ENCODE results near the gene HAPLN2. TPM values are rescaled to one million over a fixed set of nuclear protein-coding genes. Genes with fewer than 3 reads are reported as not detected.

The HAPLN2 gene
- total RNA-seq, 4 donors from 2014 or later: 0.55 to 1.9 TPM; not detected in 2

GRCh38 chr1:156612666-156613065 lies 6.5 kb upstream of the HAPLN2 start:
- in situ Hi-C loops (cut with MboI; ENCODE audit: low pct_ligation_motif_present in 1 of 4, low pct_unique_long_range_greater_than_20kb in 1 of 4, low sequenced_read_pairs in 3 of 4) (loop anchor here in 1 of 4 donors (25.0 kb wide), 1 partner anchor 225 kb away; no protein-coding TSS in a partner anchor), intact Hi-C loops (cut with DNase I; ENCODE audit: low total_unique reads) (loop anchor here (10.0 kb wide), 1 partner anchor 218 kb away; no protein-coding TSS in a partner anchor)
- Histone ChIP-seq H3K4me3 (no peak overlapping the region), H3K9me3 (no peaks in the 10 kb centered on the region), H3K27ac (no peak overlapping the region), H3K36me3 (no peaks in the 10 kb centered on the region), H3K27me3 (peaks cover 46% of the 10 kb centered on the region), H3K4me1 (peaks cover 0 to 12% (median 4%) of the 10 kb centered on the region in 4 donors)
- no peak for DNase-seq
- TF ChIP-seq EP300 (IDR thresholded peaks at IDR 0.05; ENCODE audit: low read depth): no peak
- no peak for TF ChIP-seq POLR2A (IDR thresholded peaks at IDR 0.05)
- no peak for TF ChIP-seq POLR2AphosphoS5 (IDR thresholded peaks at IDR 0.05)
- no peak for TF ChIP-seq CTCF (IDR thresholded peaks at IDR 0.05)
- 70% methylated on average over 3 of the region's 3 CpGs; no CpG with 5 or more reads in 1 of the 2 donors for WGBS, 2 donors (ENCODE audit: low coverage in 1 of 2)

- H3K9me3 ChIP-seq: no peaks in the 10 kb centered on the region
- in situ Hi-C loops (cut with MboI; ENCODE audit: low pct_ligation_motif_present in 1 of 4, low pct_unique_long_range_greater_than_20kb in 1 of 4, low sequenced_read_pairs in 3 of 4) (loop anchor here in 1 of 4 donors (25.0 kb wide), 1 partner anchor 229 kb away; no protein-coding TSS in a partner anchor), intact Hi-C loops (cut with DNase I; ENCODE audit: low total_unique reads) (loop anchor here (10.0 kb wide), 1 partner anchor 221 kb away; no protein-coding TSS in a partner anchor)
- H3K4me3 ChIP-seq: no peak overlapping the region
- DNase-seq: no peak
- WGBS, 2 donors (ENCODE audit: low coverage in 1 of 2): 41 to 60% methylated on average over 3 to 4 of the region's 4 CpGs
- peaks cover 0 to 9% (median 4%) of the 10 kb centered on the region in 4 donors for H3K4me1 ChIP-seq
- peaks cover 58% of the 10 kb centered on the region for H3K27me3 ChIP-seq
- TF ChIP-seq POLR2A (IDR thresholded peaks at IDR 0.05) (no peak), POLR2AphosphoS5 (IDR thresholded peaks at IDR 0.05) (no peak)
- H3K36me3 ChIP-seq: no peaks in the 10 kb centered on the region
- peak overlapping the region; percentile 9 to 73 (median 58) for H3K27ac ChIP-seq
These were observed 3.3 kb upstream of the HAPLN2 start for GRCh38 chr1:156615946-156616345.

- WGBS, 2 donors (ENCODE audit: low coverage in 1 of 2): 10% methylated on average over 5 of the region's 5 CpGs; no CpG with 5 or more reads in 1 of the 2 donors
- no peaks in the 10 kb centered on the region for H3K9me3 ChIP-seq
- H3K4me3 ChIP-seq: no peak overlapping the region
- DNase-seq: no peak
- H3K36me3 ChIP-seq: no peaks in the 10 kb centered on the region
- peak overlapping the region; percentile 9 to 73 (median 58) for H3K27ac ChIP-seq
- intact Hi-C loops (cut with DNase I; ENCODE audit: low total_unique reads): loop anchor here (10.0 kb wide), 1 partner anchor 222 kb away; no protein-coding TSS in a partner anchor
- TF ChIP-seq CTCF (IDR thresholded peaks at IDR 0.05) (no peak), POLR2AphosphoS5 (IDR thresholded peaks at IDR 0.05) (peak in 2 of 3 donors; percentile 30 to 41)
- H3K27me3 ChIP-seq: peaks cover 59% of the 10 kb centered on the region
- peaks cover 0 to 9% (median 4%) of the 10 kb centered on the region in 4 donors for H3K4me1 ChIP-seq
- in situ Hi-C loops (cut with MboI; ENCODE audit: low pct_ligation_motif_present in 1 of 4, low pct_unique_long_range_greater_than_20kb in 1 of 4, low sequenced_read_pairs in 3 of 4): loop anchor here in 1 of 4 donors (25.0 kb wide), 1 partner anchor 229 kb away; no protein-coding TSS in a partner anchor
These were observed 2.8 kb upstream of the HAPLN2 start for GRCh38 chr1:156616463-156616862.

GRCh38 chr1:156619582-156619955 lies 354 bp downstream of the HAPLN2 start:
- WGBS, 2 donors (ENCODE audit: low coverage in 1 of 2): 14 to 25% methylated on average over 1 to 6 of the region's 6 CpGs
- Histone ChIP-seq H3K36me3 (no peaks in the 10 kb centered on the region), H3K27ac (no peak overlapping the region), H3K9me3 (no peaks in the 10 kb centered on the region), H3K4me3 (no peak overlapping the region), H3K27me3 (peaks cover 70% of the 10 kb centered on the region), H3K4me1 (peaks cover 8 to 18% (median 11%) of the 10 kb centered on the region in 4 donors)
- no peak for TF ChIP-seq CTCF (IDR thresholded peaks at IDR 0.05)
- TF ChIP-seq POLR2A (IDR thresholded peaks at IDR 0.05): no peak
- no peak for TF ChIP-seq POLR2AphosphoS5 (IDR thresholded peaks at IDR 0.05)
- in situ Hi-C loops (cut with MboI; ENCODE audit: low pct_ligation_motif_present in 1 of 4, low pct_unique_long_range_greater_than_20kb in 1 of 4, low sequenced_read_pairs in 3 of 4): loop anchor here in 1 of 4 donors (25.0 kb wide), 1 partner anchor 232 kb away; no protein-coding TSS in a partner anchor
- no peak for DNase-seq
- intact Hi-C loops (cut with DNase I; ENCODE audit: low total_unique reads): loop anchor here (10.0 kb wide), 1 partner anchor 225 kb away; no protein-coding TSS in a partner anchor

Data from transverse colon (tissue), 4 donors.